K562 (cell line): ENCODE measurements around the gene MED13L. TPM values are rescaled to one million over a fixed set of nuclear protein-coding genes. Genes with fewer than 3 reads are reported as not detected.

Experiments
- CLOCK ChIP-seq: fragments of 250-450 bp; sonication (Bioruptor Pico); IDR thresholded peaks from 2 replicates; pipeline ENCODE4 v1.4.0; 2020; ENCODE audit warnings: mild to moderate bottlenecking, moderate library complexity, borderline replicate concordance
- CXXC5 ChIP-seq: fragments of 250-450 bp; sonication (Bioruptor Pico); IDR thresholded peaks from 2 replicates; pipeline ENCODE4 v1.8.0; 2022; ENCODE audit warnings: inconsistent platforms, mild to moderate bottlenecking, moderate library complexity
- EHMT2 ChIP-seq: fragments of 450-650 bp; IDR thresholded peaks from 2 replicates; pipeline ENCODE4 v1.6.1; 2018; ENCODE audit warnings: antibody characterized with exemption
- KAT2B ChIP-seq: IDR thresholded peaks from one replicate; pipeline ENCODE4 v1.6.1; 2012; ENCODE audit warnings: low read depth, mild to moderate bottlenecking, control low read depth, inconsistent platforms, low read length, moderate library complexity
- L3MBTL2 ChIP-seq: fragments of 450-650 bp; IDR thresholded peaks from 2 replicates; pipeline ENCODE4 v1.6.1; 2016; ENCODE audit warnings: mild to moderate bottlenecking, moderate library complexity
- NFRKB ChIP-seq: fragments of 450-650 bp; IDR thresholded peaks from 2 replicates; pipeline ENCODE4 v1.6.1; 2016; ENCODE audit warnings: low read depth
- NR2C2 ChIP-seq, 2 experiments: fragments of 200-800 bp in 1 of 2; sonication (Bioruptor generic) in 1 of 2; sonication (generic) in 1 of 2; formaldehyde crosslinking in 1 of 2; IDR thresholded peaks; 2 replicates each; pipeline versions ENCODE4 v1.6.1 to v1.8.0; 2016 to 2022; ENCODE audit warnings: mild to moderate bottlenecking in 1 of 2, missing compliant biosample characterization in 1 of 2, missing genetic modification characterization in 1 of 2, missing genetic modification reagents in 1 of 2
- POLR2B ChIP-seq: fragments of 450-650 bp; IDR thresholded peaks from 2 replicates; pipeline ENCODE4 v1.6.1; 2018; ENCODE audit warnings: low read depth; ENCODE audit not compliant: partially characterized antibody
- PTRF ChIP-seq: fragments of 450-650 bp; IDR thresholded peaks from 2 replicates; pipeline ENCODE4 v1.6.1; 2016; ENCODE audit warnings: mild to moderate bottlenecking, missing genetic modification characterization, missing compliant biosample characterization
- PURB ChIP-seq: sonication (generic); formaldehyde crosslinking; IDR thresholded peaks from 2 replicates; pipeline ENCODE4 v1.9.0; 2021; ENCODE audit warnings: low read depth, mild to moderate bottlenecking, missing genetic modification reagents
- RBM15 ChIP-seq: fragments of 200-400 bp; formaldehyde crosslinking; IDR thresholded peaks from 2 replicates; pipeline ENCODE4 v1.6.1; 2018; ENCODE audit warnings: mild to moderate bottlenecking, low read length, moderate library complexity; ENCODE audit not compliant: insufficient read depth
- RBM34 ChIP-seq: fragments of 200-400 bp; formaldehyde crosslinking; IDR thresholded peaks from 2 replicates; pipeline ENCODE4 v1.6.1; 2018; ENCODE audit warnings: low read length, borderline replicate concordance; ENCODE audit not compliant: insufficient read depth
- RFX5 ChIP-seq: IDR thresholded peaks from 2 replicates; pipeline ENCODE4 v1.6.1; 2011; ENCODE audit warnings: low read depth, mild to moderate bottlenecking, improper control_type of control experiment, low read length
- TCFL5 ChIP-seq: fragments of 250-450 bp; sonication (Bioruptor Pico); conservative IDR thresholded peaks from 2 replicates; pipeline ENCODE4 v1.6.1; 2021; ENCODE audit warnings: mild to moderate bottlenecking, moderate library complexity, matching md5 sums
- ZBTB2 ChIP-seq: fragments of 450-650 bp; IDR thresholded peaks from 2 replicates; pipeline ENCODE4 v1.6.1; 2016; ENCODE audit warnings: antibody characterized with exemption
- ZBTB49 ChIP-seq: sonication (generic); formaldehyde crosslinking; IDR thresholded peaks from 2 replicates; pipeline ENCODE4 v1.8.0; 2022; ENCODE audit warnings: missing genetic modification reagents, mild to moderate bottlenecking, borderline replicate concordance
- ZNF282 ChIP-seq: sonication (generic); formaldehyde crosslinking; IDR thresholded peaks from 2 replicates; pipeline ENCODE4 v1.8.1; 2023; ENCODE audit warnings: missing genetic modification reagents
- ZNF398 ChIP-seq: fragments of 250-450 bp; sonication (Bioruptor Pico); IDR thresholded peaks from 2 replicates; pipeline ENCODE4 v1.8.0; 2021; ENCODE audit warnings: moderate library complexity, mild to moderate bottlenecking, inconsistent platforms
- polyA plus RNA-seq, 8 experiments: library from polyadenylated mRNA; depleted of rRNA in 4 of 8; stranded (reverse) in 5 of 8; unstranded in 3 of 8; fragments of >200 nt; fragmentation: Nextera tagmentation in 2 of 8; fragmentation: Illumina TruSeq in 1 of 8; extraction: Ambion mirVana in 2 of 8; extraction: Trizol in 1 of 8; gene quantifications; 2 replicates each; pipeline versions ENCODE4 v1.2.1 to v1.2.3, GENCODE V29; 2011 to 2014; ENCODE audit warnings: inconsistent platforms in 1 of 8, missing spikeins in 1 of 8
- total RNA-seq, 7 experiments: library from RNA; depleted of rRNA in 6 of 7; stranded (reverse); fragments of >200 nt in 6 of 7; fragmentation: Illumina TruSeq in 2 of 7; extraction: Trizol in 2 of 7; gene quantifications; 2 replicates each; pipeline versions ENCODE4 v1.2.1 to v1.2.3, GENCODE V29; 2011 to 2021; ENCODE audit warnings: low replicate concordance in 1 of 7

The MED13L gene
- total and polyA plus RNA-seq, 9 of the 15 experiments (the other 6 are each of a cell fraction or from before 2014, with no cell fraction given) = 13.4 to 90.3 (median 36.9) TPM

GRCh38 chr12:116282371-116283286 is 5.1 kb upstream of the MED13L start (continued):
- no peak for TF ChIP-seq ZBTB49
- no peak for TF ChIP-seq RFX5
- no peak for TF ChIP-seq CXXC5 (CRISPR knock-in tag)
- no peak for TF ChIP-seq PURB (CRISPR knock-in tag)
- no peak for TF ChIP-seq PTRF
- peak; percentile 46; the same call in 1 of the 2 replicates for TF ChIP-seq L3MBTL2
- no peak for TF ChIP-seq NR2C2 (CRISPR knock-in tag; IDR thresholded peaks at IDR 0.05)
- TF ChIP-seq NR2C2 (tag; IDR thresholded peaks at IDR 0.05) = peak; percentile 42
- no peak for TF ChIP-seq TCFL5 (CRISPR knock-in tag)
- no peak for TF ChIP-seq RBM15
- no peak for TF ChIP-seq ZNF282 (CRISPR knock-in tag)
- no peak for TF ChIP-seq KAT2B
- TF ChIP-seq ZNF398 (CRISPR knock-in tag) = no peak
- no peak for TF ChIP-seq CLOCK (CRISPR knock-in tag)
- TF ChIP-seq RBM34 = no peak
- TF ChIP-seq EHMT2 = no peak
- TF ChIP-seq NFRKB = no peak
- no peak for TF ChIP-seq POLR2B
- no peak for TF ChIP-seq ZBTB2
